Limb (tissue), 2 donors: ENCODE data around the gene YPEL5.
"Not testable (repeated sequence)": the region's sequence is repeated elsewhere in the genome, so short reads cannot be mapped to it uniquely, and the experiment has no call there.

Source experiments
- DNase-seq, 2 donors: peaks; one replicate each; pipeline ENCODE4 v3.0.0-alpha.2; 2016; ENCODE audit errors: extremely low spot score in 2 of 2

YPEL5 gene

DNA sequence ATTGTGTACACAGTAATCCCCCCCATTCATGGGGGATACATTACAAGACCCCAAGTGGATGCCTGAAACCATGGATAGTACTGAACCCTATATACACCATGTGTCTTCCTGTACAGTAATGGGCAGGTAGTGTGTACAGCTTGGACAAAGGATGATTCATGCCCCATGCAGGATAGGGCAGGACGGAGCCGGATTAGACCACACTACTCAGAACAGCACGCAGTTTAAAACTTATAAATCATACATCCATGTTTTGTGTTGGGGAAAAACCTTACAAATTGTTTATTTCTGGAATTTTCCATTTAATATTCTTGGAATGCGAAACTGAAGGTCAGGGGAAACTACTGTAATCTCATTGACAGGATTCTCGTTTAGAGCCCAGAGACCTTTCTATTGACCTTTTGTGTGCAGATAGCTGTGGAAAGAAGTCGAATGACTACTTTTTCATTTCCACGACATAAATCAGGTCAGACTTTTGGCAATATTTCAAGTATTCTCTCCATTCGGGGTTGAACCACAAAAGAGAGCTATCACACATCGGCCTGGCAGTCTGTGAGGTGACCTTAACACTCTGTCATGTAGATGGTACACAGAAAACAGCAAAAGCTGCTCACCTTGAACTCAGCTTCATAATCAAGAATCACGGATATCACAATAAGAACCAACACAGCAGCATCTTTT, 9.9 kb upstream of the YPEL5 start:
- DNase-seq: no peak

DNA sequence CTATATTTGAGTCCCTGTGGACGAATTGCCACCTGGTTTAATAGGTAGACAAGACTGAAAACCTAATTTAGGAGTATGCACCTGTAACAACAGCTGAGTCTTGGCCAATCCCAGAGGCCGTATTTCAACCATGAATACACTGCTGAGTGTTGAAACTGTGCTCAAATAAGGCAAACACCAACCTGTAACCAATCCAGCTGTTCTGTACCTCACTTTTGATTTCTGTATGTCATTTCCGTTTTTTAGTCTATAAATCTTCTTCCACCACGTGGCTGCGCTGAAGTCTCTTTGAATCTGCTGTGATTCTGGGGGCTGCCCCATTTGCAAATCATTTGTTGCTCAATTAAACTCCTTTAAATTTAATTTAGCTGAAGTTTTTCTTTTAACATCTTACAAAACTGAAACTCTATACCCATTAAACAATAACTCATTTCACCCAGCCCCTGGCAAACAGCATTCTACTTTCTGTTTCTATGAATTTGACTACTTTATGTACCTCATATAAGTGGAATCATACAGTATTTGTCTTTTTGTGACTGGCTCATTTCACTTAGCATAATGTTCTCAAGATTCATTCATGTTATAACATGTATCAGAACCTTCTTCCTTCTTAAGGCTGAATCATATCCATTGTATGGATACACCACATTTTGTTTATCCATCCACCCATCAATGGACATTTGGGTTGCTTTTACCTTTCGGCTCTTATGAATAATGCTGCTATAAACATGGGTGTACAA, 7.5 kb upstream of the YPEL5 start:
- no peak for DNase-seq

DNA sequence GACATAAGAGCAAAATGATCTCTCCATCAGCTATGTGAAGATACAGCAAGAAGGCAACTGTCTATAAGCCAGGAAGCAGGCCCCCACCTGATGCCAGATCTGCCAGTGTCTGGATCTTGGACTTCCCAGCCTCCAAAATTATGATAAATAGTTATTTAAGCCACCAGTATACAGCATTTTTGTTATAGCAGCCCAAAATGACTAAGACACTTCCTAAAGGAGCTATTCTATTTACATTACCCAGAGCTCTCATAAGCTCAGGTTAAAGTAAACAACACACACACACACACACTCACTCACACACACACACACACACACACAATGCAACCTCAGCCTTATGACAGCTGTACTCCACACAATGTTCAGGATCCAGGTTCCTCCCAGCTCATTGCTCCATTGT, 5.7 kb upstream of the YPEL5 start:
- DNase-seq: no peak

DNA sequence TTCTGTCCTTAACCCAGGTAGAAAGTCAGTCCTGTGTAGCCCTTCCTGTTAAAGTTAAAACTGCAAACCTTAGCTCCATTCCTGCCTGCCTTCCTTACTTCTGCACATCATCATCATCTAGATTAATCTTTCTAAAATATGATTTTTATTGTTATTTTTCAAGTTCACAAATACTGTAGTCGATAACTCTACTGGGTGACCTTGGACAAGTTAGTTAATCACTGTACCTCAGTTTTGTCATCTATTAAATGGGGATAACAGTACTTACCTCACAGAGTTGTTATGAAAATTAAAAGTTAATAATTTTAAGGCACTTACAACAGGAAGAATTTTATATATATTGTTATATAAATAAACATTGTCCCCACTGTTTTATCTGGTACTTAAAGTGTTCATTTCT, 2.5 kb upstream of the YPEL5 start:
- no peak for DNase-seq

DNA sequence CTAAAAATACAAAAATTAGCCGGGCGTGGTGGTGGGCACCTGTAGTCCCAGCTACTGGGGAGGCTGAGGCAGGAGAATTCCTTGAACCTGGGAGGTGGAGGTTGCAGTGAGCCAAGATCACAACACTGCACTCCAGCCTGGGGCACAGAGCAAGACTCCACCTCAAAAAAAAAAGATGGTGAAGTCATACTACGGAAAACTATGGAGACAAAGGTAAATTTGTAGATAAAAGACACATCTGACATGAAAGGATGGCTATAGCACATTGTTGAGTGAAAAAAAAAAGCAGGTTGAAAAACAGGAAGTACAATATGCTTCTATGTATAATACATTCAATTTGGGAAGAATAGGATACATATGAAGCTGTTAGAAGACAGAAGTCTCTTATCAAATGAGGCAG, 1.9 kb upstream of the YPEL5 start:
- DNase-seq: not testable (repeated sequence)

DNA sequence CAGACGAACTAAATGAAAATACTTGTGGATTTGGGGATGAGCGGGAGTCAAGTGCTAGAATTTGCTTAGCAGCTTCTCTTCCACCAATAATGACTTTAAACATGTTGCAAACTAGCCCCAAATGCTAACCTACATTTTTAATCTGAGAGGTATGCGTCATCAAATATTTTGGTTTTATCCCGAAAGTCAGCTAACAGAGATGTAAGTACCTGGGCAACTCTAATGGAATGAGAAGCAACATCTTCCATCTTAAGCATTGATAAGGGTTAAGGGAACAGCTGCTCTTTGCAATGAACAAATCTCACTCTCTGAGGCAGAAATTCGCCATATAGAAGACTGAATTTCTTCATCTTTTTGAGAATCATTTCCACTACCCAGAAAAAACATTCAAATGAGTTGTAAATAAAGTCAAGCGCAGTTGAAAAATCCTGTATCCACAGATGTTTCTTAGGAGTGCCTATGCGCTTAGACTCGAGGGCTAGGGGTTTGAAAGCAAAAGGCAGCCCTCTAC, 926 bp upstream of the YPEL5 start:
- DNase-seq: no peak

DNA sequence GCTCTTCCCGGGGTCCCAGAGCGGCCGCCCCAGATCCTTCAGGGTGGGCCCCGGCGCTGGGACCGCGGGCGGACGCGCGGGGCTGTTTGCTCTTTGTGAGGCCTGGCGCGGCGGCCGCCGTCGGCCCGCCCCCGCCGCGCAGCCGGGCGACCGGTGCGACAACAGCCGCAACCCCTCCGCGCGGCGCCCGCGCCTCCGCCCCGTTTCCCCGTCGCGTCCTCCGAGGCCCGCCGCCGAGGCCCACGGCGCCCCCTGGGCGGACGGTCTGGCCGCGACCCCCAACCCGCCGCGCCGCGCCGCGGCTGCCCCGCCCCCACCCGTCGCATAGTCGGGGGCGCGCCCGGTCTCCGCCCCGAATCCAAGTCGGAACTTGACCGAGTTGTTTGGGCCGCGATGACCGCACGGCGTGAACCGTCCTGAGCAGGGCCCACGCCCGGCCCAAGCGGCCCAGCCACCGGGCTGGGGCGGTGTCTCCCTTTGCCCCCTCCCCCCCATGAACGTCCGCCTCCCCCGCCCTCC, 448 bp downstream of the YPEL5 start:
- DNase-seq: no peak

DNA sequence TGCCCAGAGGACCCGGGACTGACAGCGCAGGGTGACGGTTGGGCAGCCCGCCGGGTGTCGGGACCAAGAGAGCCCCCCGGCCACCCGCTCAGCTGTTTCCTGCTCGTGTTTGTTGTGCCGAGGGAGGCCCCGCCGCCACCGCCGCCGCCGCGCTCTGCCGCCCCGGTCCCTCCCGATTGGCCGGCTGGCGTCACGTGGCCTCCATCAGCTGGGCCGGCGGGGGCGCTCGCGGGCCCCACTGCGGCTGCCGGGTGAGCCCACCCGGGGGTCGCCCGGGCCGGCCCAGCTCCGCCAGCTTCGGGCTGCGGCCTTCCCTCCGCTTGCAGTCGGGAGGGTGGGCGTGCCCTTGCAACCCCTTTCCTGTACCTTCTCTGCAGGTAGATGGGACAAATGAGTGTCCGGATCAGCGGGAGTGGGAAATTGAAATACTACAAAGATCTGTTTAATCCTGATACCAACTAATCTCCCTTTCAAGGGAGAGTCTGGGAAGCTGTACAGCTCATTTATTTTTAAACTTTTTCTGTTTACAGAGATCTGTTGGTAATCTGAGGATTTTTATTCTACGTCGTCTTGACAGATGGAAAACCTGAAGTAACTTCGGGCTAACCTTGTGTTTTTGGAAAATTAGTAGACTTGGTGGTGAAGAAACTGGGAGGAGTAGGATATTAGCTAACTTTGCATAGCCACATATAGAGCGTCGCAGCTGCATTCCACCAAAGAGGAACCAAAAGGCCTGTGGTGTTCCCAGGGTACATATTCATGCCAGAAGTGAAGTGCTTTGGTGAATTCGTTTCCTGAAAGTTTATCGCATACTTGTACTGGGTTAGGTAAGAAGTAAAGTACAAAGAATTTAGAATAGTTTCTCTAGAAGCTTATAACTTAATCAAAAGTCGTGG, 1.2 kb downstream of the YPEL5 start:
- peak; percentile 71 to 93 for DNase-seq

DNA sequence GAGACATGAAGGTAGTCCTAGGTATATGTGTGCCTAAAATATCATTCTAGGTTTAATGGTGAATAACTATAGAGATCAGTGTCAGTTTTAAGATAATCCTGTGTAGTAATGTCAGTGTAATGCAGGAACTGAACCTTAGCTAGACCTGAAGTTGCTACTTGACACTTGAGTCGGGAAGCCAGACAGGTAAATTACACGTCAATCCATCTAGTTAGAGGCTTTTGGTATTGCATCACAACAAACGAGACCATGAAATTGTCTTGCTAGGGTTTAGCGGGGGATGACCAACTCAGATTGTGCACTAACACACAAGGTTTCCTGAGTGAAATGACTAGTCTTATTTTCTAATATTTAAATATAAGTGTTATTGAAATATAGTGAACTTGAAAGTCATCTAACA, 2.0 kb downstream of the YPEL5 start:
- no peak for DNase-seq

DNA sequence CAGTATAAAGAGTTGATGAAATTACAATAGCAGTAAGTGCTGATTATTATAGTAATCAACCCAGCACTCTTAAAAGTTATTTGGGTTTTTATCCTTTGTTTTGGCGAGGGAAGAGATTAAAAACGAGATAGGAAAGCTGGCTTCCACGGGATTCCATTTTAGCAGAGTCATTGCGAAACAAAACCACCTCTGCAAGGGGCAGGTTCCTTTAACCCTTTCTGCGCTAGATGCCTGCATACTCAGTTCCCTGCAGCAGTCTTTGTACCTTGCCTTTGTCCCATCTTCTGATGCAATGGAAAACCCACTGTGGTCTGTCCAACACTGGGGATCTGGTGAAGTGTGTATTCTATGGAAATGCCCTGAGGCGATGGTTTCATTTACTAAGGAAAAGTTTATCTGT, 2.7 kb downstream of the YPEL5 start:
- no peak for DNase-seq

DNA sequence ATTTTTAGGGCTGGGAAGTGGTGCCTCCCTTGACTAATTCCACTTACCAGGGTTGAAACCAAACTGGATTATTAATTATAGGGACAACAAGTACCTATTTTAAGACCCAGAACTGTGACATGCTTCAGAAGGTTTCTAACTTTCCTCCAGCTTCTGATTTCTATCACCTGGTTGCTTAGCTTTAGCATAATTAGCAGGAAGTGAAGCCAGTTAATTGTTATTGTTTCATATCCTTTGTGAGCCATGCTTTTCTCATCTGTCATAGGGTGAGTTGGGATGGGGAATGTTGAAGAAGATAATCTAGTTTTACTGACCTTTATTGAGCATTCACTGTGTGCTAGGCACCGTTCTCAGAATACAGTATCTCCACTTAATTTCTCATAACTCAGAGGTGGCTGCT, 3.2 kb downstream of the YPEL5 start:
- no peak for DNase-seq

DNA sequence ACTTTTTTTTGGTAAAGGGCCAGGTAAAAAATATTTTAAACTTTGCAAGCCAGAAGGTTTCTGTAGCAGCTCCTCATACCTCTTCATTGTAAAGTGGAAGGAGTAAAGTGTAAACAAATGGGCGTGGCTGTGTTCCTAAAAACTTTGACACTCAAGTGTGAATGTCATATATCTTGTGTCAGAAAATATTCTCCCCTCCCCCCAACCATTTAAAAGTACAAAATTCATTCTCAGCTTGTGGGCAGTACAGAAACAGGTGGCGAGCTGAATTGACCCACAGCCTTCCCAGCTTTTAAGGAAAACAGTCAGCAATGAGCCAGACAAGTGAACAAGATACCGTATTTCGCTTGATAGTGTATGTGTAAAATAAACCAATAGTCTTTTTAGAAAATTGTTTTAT, 4.0 kb downstream of the YPEL5 start:
- DNase-seq: no peak

DNA sequence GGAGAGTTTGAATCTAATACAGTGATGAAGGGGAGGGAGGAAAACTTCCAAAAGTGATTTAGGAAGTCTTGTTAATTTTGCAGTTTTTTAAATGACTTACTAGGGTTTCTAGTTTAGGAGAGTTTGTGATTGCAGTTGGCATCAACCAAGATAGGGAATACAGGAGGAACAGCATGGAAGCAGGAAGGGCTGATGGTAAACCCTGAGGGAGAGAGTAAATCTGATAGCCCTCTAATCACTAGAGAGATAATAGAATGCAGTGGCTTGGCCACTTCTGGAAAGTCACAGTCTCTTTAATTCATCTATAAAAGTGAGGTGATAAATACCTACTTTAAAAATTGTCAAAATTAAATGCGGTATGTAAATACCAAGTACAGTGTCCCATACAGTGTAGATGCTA, 5.6 kb downstream of the YPEL5 start:
- DNase-seq: no peak

DNA sequence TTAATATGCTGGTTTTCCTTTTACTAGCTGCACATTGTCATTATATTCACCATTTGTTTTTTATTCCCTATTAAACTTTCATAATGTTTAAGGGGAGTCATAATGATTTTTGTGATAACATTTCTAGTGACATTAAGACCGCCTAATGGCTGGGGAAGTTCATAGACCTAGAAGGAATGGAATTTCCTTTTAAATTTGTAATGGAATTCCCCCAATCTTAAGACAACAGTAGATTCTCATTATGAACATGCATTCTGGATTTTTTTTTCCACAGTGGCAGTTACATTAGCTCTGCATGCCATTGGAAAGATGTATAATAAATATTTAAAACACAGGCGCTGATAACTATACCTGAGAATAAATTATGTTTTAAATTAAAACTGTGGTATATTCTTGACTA, 8.4 kb downstream of the YPEL5 start:
- no peak for DNase-seq

DNA sequence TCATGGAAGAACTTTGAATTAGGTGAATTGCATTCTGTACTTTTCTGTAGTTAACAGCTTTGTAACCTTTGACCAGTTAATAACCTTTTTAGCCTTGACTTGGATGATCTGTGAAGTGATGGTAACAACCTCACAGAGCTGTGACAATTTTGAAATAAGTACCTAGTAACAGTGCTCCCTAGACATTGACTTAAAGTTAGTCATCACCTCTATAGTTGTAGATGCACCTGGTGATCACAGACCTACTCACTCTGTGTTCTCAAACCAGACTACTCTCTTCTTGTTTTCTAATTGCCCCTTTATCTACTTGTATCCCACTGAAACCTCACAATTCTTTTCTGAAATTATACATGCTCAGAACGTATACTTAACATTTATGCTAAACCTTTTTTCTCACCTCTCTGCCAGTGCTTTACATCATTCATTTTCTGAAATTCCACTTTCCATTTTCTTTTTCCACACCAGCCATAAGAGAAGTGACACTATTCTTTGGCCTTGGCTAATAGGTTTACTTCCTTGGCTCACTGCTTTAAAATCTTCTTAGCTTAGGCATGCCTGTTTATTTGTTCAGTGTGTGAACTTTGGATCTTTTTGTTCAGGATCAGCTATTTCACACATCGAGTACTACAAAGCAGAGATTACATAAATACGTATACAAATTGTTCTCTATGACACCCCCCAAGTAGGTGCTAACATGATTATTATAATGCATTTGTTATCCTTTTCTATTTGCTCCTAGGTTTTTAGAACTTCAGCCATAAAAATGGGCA, 9.3 kb downstream of the YPEL5 start:
- DNase-seq: no peak

DNA sequence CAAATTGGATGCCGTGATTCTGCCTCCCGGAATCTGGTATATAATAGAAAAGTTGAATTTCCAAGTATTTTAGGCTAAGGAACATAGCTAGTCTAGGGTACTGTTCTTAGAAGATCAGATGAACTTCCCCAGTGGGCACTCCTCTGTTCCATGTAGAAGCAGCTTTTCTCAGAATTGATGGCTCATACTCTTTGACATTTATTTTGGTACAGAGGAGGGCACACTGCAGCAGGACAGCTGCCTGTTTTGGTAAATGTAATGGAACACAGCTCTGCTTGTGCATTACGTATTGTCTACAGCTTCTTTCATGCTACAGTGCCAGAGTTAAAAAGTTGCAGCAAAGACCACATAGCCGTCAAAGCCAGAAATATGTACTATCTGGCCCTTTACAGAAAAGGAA, 10.8 kb downstream of the YPEL5 start:
- DNase-seq: no peak

DNA sequence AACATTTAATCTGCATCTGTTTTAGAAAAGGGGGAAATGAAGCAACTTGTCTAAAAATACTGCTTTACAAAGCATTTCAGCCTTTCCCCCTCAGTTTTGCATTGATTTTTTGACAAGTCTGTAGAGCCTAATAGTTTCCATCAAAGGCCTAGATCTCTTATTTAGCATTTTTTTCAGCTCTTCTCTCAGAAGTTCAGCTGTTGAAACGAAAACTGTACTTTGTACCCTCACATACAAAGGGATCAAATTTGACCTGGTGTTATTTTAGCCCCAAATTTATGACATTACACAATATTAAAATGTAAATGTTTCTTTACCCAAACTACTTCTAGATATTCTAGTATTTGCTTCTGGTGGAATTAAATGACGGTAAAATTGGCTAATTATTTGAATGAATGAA, 13.0 kb downstream of the YPEL5 start:
- DNase-seq: no peak

DNA sequence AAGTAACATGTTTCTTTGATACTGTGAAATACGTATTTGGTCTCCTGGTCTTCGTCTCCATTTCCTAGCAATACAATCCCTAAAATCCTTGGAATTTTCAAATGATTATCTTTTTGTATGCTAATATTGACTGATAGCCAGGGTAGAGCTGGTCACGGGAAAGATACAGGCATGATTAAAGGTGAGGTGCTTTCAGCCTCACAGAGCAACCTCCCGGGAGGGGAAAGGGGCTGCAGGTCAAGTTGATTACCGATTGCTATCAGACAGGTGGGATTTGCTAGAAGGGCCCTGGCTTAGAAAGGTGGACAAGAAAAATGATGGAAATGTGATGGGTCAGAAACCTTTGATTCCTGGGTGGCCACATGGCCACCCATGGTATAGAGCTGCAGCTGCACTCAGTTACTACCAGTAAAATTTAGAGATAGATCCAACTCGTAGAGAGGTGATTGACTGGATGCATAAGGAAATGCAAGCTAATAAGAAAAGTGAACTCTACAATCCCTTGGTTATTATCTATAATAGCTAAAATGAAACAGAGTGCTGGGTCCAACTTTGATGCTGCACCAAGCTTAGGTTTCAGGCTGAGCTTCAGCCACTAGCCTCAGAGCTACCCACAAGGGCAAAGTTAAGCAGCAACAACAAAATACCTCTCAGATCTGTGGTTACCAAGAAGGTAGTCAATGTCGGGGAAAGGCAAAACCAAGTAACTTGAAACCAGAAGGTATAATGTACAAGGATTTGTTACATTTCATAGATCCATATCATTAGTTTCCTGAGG, 15.3 kb downstream of the YPEL5 start:
- DNase-seq: no peak

DNA sequence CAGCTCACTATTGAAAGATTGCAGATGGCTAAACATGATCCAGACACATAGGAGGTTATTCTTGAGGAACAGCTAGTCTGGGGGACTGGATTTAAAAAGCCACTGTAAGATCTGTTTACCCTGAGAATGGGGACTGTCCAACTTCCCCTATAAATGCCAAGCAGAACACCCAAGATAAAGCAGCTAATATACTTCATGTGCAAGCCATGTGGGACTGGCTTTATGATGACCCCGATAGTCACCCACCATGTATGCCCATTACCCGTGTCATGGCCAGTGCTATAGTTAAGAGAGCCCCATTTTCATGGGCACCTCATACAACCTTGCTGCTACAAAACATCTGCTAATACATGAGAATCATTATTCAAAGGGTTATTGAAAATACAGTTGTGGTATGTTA, 16.0 kb downstream of the YPEL5 start:
- no peak for DNase-seq

DNA sequence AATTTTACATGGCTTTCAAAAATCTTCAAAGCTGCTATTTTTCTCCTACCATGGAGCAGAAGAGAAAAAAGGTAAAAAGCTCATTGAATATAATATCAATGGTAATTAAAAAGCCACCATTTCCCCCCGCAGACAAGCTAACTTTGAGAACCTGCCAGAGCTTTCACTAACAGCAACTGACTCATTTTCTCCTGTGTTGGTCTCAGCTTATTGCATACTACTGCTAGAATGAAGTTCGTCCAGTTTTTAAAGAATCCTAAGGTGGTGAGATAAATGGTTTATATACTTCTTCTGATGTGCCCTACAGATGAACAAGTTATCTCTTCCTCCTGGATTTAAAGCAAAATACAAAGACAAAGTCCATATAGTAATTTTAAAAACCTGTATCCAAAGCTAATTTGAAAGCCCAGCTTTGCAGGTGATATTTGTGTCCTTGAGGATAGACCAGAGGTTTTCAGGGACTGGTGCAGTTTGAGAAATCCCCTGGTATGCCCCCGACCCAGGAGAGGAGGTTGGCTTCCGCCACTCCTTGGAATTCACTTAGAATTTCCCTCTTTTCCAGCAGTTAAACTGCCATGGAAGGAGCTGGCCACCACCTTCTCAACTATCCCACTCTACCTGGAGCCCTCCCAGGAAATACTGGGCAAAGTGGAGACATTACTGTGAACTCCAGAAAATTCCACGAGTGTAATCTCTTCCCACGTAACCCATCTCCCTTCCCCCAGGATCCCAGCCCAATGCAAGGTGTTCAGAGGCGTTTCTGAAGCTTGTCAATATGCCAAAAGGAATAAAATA, 17.5 kb downstream of the YPEL5 start:
- no peak for DNase-seq
